Tibial nerve (tissue), 4 donors: Measurements from ENCODE around the gene CD82.

Experiments used
- EP300 ChIP-seq, 2 donors: sonication (generic); formaldehyde crosslinking; IDR thresholded peaks; one replicate each; pipeline ENCODE4 v1.6.1; 2017; ENCODE audit warnings: antibody characterized with exemption in 2 of 2, mild to moderate bottlenecking in 1 of 2
- POLR2A ChIP-seq, 2 donors: fragments of 450-650 bp; IDR thresholded peaks; one replicate each; pipeline ENCODE4 v1.6.1; 2017; ENCODE audit warnings: antibody characterized with exemption in 2 of 2, mild to moderate bottlenecking in 2 of 2, moderate library complexity in 2 of 2
- TF ChIP-seq, protein P1 (sequence below), 5 experiments: fragments of 200-600 bp in 3 of 5; fragments of 450-650 bp in 2 of 5; sonication (generic) in 3 of 5; IDR thresholded peaks; one replicate each; pipeline ENCODE4 v1.5.1; 2016 to 2019; ENCODE audit warnings: antibody characterized with exemption in 5 of 5, mild to moderate bottlenecking in 3 of 5, moderate library complexity in 2 of 5

DNA sequence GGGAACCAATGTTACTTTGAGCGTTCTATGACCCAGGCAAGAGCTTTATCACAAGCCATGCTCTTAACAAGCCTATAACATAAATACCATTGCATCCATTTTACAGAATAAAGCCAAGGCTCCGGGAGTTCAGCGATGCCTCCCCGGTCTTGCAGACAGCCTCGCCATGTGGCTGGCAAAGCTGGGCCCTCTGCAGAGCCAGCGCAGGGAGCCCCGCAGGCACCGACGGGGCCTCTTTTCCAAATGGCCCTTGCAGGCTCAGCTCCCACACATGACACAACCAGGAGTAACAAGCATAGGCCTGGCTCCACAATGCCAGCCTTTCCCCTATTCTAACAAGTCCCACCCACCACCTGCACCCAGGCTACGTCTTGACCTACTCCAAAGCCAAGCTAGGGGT, 89.1 kb downstream of the CD82 start:
- no peak for TF ChIP-seq POLR2A (IDR thresholded peaks at IDR 0.05)
- TF ChIP-seq, protein P1, sequence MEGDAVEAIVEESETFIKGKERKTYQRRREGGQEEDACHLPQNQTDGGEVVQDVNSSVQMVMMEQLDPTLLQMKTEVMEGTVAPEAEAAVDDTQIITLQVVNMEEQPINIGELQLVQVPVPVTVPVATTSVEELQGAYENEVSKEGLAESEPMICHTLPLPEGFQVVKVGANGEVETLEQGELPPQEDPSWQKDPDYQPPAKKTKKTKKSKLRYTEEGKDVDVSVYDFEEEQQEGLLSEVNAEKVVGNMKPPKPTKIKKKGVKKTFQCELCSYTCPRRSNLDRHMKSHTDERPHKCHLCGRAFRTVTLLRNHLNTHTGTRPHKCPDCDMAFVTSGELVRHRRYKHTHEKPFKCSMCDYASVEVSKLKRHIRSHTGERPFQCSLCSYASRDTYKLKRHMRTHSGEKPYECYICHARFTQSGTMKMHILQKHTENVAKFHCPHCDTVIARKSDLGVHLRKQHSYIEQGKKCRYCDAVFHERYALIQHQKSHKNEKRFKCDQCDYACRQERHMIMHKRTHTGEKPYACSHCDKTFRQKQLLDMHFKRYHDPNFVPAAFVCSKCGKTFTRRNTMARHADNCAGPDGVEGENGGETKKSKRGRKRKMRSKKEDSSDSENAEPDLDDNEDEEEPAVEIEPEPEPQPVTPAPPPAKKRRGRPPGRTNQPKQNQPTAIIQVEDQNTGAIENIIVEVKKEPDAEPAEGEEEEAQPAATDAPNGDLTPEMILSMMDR (IDR thresholded peaks at IDR 0.05): no peak
- TF ChIP-seq EP300 (IDR thresholded peaks at IDR 0.05): no peak
